ENCODE results near the gene TMX2. TPM values are rescaled to one million over a fixed set of nuclear protein-coding genes. Genes with fewer than 3 reads are reported as not detected.

TMX2 gene
- total RNA-seq, 5 donors from 2014 or later (not counting 1 experiment from before 2014, with no cell fraction given), result 34.5 to 55.9 (median 51.2) TPM

DNA sequence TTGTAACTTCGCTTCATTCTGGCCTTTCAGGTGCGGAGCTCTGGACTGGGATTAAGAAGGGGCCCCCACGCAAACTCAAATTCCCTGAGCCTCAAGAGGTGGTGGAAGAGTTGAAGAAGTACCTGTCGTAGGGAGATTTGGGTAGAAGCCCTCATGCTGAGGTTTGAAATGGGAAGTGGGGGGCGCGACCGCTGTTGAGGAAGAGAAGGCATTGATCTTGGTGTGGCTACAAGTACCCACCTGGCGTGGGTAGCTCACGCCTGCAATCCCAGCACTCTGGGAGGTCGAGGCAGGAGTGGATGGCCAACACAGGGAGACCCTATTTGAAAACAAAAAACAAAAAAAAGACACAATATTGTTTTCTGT, 29.7 kb downstream of the TMX2 start:
- Histone ChIP-seq H3K36me3 (ENCODE audit: control insufficient read depth in 2 of 2, extremely low read depth in 1 of 2, insufficient read depth in 1 of 2, low read length in 1 of 2) (peaks cover 15 to 56% of the 10 kb centered on the region in 2 donors), H3K4me1 (ENCODE audit: control insufficient read depth in 1 of 2, extremely low read depth in 1 of 2, insufficient read depth in 2 of 2, low read length in 2 of 2) (peaks cover 9 to 28% of the 10 kb centered on the region in 2 experiments), H3K27me3 (replicated peaks in 1 of 2; ENCODE audit: control insufficient read depth in 2 of 2, extremely low read depth in 1 of 2, insufficient read depth in 2 of 2, low read length in 1 of 2) (no peaks in the 10 kb centered on the region), H3K9me3 (no peaks in the 10 kb centered on the region), H3K4me3 (ENCODE audit: control insufficient read depth in 1 of 2, extremely low read depth in 1 of 2, low read length in 1 of 2) (peak overlapping the region; percentile 73 to 74), H3K27ac (ENCODE audit: low read length) (peak overlapping the region; percentile 86)
- H3K9me3 Mint-ChIP-seq, result no peaks in the 10 kb centered on the region
- H3K4me3 Mint-ChIP-seq, result peak overlapping the region; percentile 93 to 99 (median 96)
- H3K27ac Mint-ChIP-seq, result peak overlapping the region; percentile 97 to 99
- ChIA-PET CTCF (interaction anchor here (0.6 to 2.3 kb wide), 6 partner anchors 27 to 826 kb away, joined by 3 to 22 read pairs (median 3); no protein-coding TSS in a partner anchor), POLR2A (interaction anchor here (0.5 to 1.7 kb wide), 7 partner anchors 30 to 322 kb away, joined by 3 to 6 read pairs (median 4); partner anchors contain the start of genes MED19 (in 1 of the 2) and TMX2 (in 1 of the 2))
- no peak for ATAC-seq (replicated peaks in 1 of 4)
- peaks cover 43 to 49% (median 46%) of the 10 kb centered on the region in 3 donors for H3K4me1 Mint-ChIP-seq
- 5% methylated on average over 7 of the region's 10 CpGs for WGBS (ENCODE audit: insufficient coverage)
- H3K27me3 Mint-ChIP-seq, result no peaks in the 10 kb centered on the region
- no peak for DNase-seq
- H3K36me3 Mint-ChIP-seq, result peaks cover 42% of the 10 kb centered on the region

GRCh38 chr11:57744357-57744756, 32.0 kb downstream of the TMX2 start:
- Mint-ChIP-seq H3K4me1 (peaks cover 46 to 51% (median 51%) of the 10 kb centered on the region in 3 donors), H3K27ac (peak overlapping the region; percentile 53 to 79), H3K4me3 (peak overlapping the region in 2 of 3 donors; percentile 18 to 39), H3K36me3 (peaks cover 28% of the 10 kb centered on the region), H3K27me3 (no peaks in the 10 kb centered on the region), H3K9me3 (no peaks in the 10 kb centered on the region)
- no peaks in the 10 kb centered on the region for H3K27me3 ChIP-seq (replicated peaks in 1 of 2; ENCODE audit: control insufficient read depth in 2 of 2, extremely low read depth in 1 of 2, insufficient read depth in 2 of 2, low read length in 1 of 2)
- DNase-seq (no peak), ATAC-seq (replicated peaks in 1 of 4) (no peak)
- H3K27ac ChIP-seq (ENCODE audit: low read length), result no peak overlapping the region
- peaks cover 15 to 35% of the 10 kb centered on the region in 2 donors for H3K36me3 ChIP-seq (ENCODE audit: control insufficient read depth in 2 of 2, extremely low read depth in 1 of 2, insufficient read depth in 1 of 2, low read length in 1 of 2)
- peaks cover 9 to 28% of the 10 kb centered on the region in 2 experiments for H3K4me1 ChIP-seq (ENCODE audit: control insufficient read depth in 1 of 2, extremely low read depth in 1 of 2, insufficient read depth in 2 of 2, low read length in 2 of 2)
- no peaks in the 10 kb centered on the region for H3K9me3 ChIP-seq
- ChIA-PET CTCF (interaction anchor here in 1 of 2 donors (0.5 kb wide), 2 partner anchors 12 to 32 kb away, joined by 3 to 4 read pairs; partner anchors contain the start of genes MED19 and TMX2), POLR2A (no interaction called here)
- WGBS (ENCODE audit: insufficient coverage), result 100% methylated on average over 1 of the region's 2 CpGs
- no peak overlapping the region for H3K4me3 ChIP-seq (ENCODE audit: control insufficient read depth in 1 of 2, extremely low read depth in 1 of 2, low read length in 1 of 2)

DNA sequence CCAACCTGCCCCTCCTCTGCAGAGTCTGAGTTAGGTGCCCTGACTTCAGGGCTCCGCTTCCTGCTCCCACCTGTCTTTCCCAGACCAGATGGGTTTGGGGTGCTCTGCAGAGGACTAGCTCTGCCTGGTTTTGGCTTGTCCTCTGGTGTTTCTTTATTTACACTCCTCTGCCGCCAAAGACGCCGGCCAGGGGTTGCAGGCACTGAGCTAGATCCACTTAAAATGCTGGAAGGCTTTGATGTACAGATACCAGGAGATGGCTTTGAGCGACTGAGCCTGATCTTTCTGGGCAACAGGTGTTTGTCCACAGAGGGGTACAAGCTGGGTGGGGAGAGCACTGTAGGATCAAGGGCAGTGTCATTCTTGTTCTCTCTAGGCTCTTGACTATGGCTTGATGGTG, 32.8 kb downstream of the TMX2 start:
- peaks cover 15 to 35% of the 10 kb centered on the region in 2 donors for H3K36me3 ChIP-seq (ENCODE audit: control insufficient read depth in 2 of 2, extremely low read depth in 1 of 2, insufficient read depth in 1 of 2, low read length in 1 of 2)
- CTCF ChIA-PET, result no interaction called here
- no peak for ATAC-seq (replicated peaks in 1 of 4)
- Mint-ChIP-seq H3K4me1 (peaks cover 46 to 51% (median 49%) of the 10 kb centered on the region in 3 donors), H3K36me3 (peaks cover 25% of the 10 kb centered on the region), H3K4me3 (no peak overlapping the region), H3K27me3 (no peaks in the 10 kb centered on the region), H3K9me3 (no peaks in the 10 kb centered on the region), H3K27ac (peak overlapping the region; percentile 55 to 59)
- H3K9me3 ChIP-seq, result no peaks in the 10 kb centered on the region
- POLR2A ChIA-PET, result no interaction called here
- H3K27ac ChIP-seq (ENCODE audit: low read length), result no peak overlapping the region
- H3K4me1 ChIP-seq (ENCODE audit: control insufficient read depth in 1 of 2, extremely low read depth in 1 of 2, insufficient read depth in 2 of 2, low read length in 2 of 2), result peaks cover 9 to 28% of the 10 kb centered on the region in 2 experiments
- no peak for DNase-seq
- no peak overlapping the region for H3K4me3 ChIP-seq (ENCODE audit: control insufficient read depth in 1 of 2, extremely low read depth in 1 of 2, low read length in 1 of 2)
- no peaks in the 10 kb centered on the region for H3K27me3 ChIP-seq (replicated peaks in 1 of 2; ENCODE audit: control insufficient read depth in 2 of 2, extremely low read depth in 1 of 2, insufficient read depth in 2 of 2, low read length in 1 of 2)
- 94% methylated on average over 5 of the region's 5 CpGs for WGBS (ENCODE audit: insufficient coverage)

DNA sequence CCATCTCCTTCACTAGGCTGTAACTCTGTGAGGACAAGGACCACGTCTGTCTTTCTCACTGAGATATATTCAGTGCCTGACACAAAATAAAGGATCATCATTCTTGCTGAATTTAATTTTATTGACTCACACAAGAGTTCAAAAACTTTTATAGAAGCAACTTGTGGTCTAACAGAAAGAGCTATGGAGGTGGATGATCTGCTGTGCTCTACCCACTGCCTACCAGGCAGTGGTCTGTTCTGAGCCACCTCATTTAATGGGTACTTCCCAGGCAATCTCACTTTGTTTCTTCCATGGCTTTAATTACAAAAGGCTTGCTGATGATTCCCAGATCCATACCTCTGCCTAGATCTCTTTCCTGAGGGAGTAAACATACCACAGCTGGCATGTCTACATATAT, 34.5 kb downstream of the TMX2 start:
- no CpG with 5 or more reads among the region's 1 CpG for WGBS (ENCODE audit: insufficient coverage)
- peaks cover 41 to 44% (median 43%) of the 10 kb centered on the region in 3 donors for H3K4me1 Mint-ChIP-seq
- ChIA-PET CTCF (interaction anchor here (0.6 to 1.0 kb wide), 5 partner anchors 54 to 427 kb away, joined by 3 to 4 read pairs (median 4); no protein-coding TSS in a partner anchor), POLR2A (interaction anchor here (0.6 kb wide), 3 partner anchors 35 to 401 kb away, joined by 4 to 10 read pairs (median 5); partner anchors contain the start of gene MED19 (in 1 of the 2))
- H3K27ac ChIP-seq (ENCODE audit: low read length), result no peak overlapping the region
- DNase-seq, result no peak
- no peaks in the 10 kb centered on the region for H3K27me3 ChIP-seq (replicated peaks in 1 of 2; ENCODE audit: control insufficient read depth in 2 of 2, extremely low read depth in 1 of 2, insufficient read depth in 2 of 2, low read length in 1 of 2)
- H3K9me3 Mint-ChIP-seq, result no peaks in the 10 kb centered on the region
- H3K9me3 ChIP-seq, result no peaks in the 10 kb centered on the region
- H3K27me3 Mint-ChIP-seq, result no peaks in the 10 kb centered on the region
- H3K27ac Mint-ChIP-seq, result peak overlapping the region; percentile 53 to 62
- no peak overlapping the region for H3K4me3 Mint-ChIP-seq
- peaks cover 24% of the 10 kb centered on the region for H3K36me3 Mint-ChIP-seq
- peaks cover 9 to 22% of the 10 kb centered on the region in 2 experiments for H3K4me1 ChIP-seq (ENCODE audit: control insufficient read depth in 1 of 2, extremely low read depth in 1 of 2, insufficient read depth in 2 of 2, low read length in 2 of 2)
- ATAC-seq (replicated peaks in 1 of 4), result no peak
- H3K36me3 ChIP-seq (ENCODE audit: control insufficient read depth in 2 of 2, extremely low read depth in 1 of 2, insufficient read depth in 1 of 2, low read length in 1 of 2), result peaks cover 15 to 35% of the 10 kb centered on the region in 2 donors
- H3K4me3 ChIP-seq (ENCODE audit: control insufficient read depth in 1 of 2, extremely low read depth in 1 of 2, low read length in 1 of 2), result no peak overlapping the region

DNA sequence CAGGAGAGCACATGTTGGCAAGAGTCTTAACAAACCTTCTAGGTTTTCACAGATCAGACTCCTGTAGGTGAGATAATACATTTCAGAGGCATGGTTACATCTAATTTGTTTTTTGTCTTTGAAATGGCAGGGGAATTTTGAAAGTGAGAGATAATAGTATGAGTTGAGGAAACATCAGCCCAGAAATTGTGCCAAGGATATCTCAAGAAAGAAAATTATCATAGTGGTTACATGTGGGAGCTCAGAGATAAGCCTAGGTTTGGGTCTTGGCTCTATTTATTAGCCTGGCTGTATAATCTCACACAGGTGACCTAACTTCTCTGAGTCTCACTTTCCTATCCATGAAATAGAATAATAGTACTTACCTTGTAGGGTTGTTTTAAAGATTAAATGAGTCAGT, 38.8 kb downstream of the TMX2 start:
- no peak overlapping the region for H3K4me3 Mint-ChIP-seq
- Histone ChIP-seq H3K36me3 (ENCODE audit: control insufficient read depth in 2 of 2, extremely low read depth in 1 of 2, insufficient read depth in 1 of 2, low read length in 1 of 2) (no peaks in the 10 kb centered on the region), H3K4me3 (ENCODE audit: control insufficient read depth in 1 of 2, extremely low read depth in 1 of 2, low read length in 1 of 2) (no peak overlapping the region), H3K27me3 (replicated peaks in 1 of 2; ENCODE audit: control insufficient read depth in 2 of 2, extremely low read depth in 1 of 2, insufficient read depth in 2 of 2, low read length in 1 of 2) (no peaks in the 10 kb centered on the region), H3K9me3 (no peaks in the 10 kb centered on the region), H3K27ac (ENCODE audit: low read length) (no peak overlapping the region), H3K4me1 (ENCODE audit: control insufficient read depth in 1 of 2, extremely low read depth in 1 of 2, insufficient read depth in 2 of 2, low read length in 2 of 2) (no peaks in the 10 kb centered on the region)
- peak overlapping the region; percentile 24 to 57 for H3K27ac Mint-ChIP-seq
- DNase-seq (no peak), ATAC-seq (replicated peaks in 1 of 4) (no peak)
- ChIA-PET POLR2A (no interaction called here), CTCF (interaction anchor here (0.6 to 2.2 kb wide), 5 partner anchors 48 to 406 kb away, joined by 3 to 26 read pairs (median 3); no protein-coding TSS in a partner anchor)
- no peaks in the 10 kb centered on the region for H3K27me3 Mint-ChIP-seq
- H3K36me3 Mint-ChIP-seq, result no peaks in the 10 kb centered on the region
- peaks cover 12 to 17% (median 14%) of the 10 kb centered on the region in 3 donors for H3K4me1 Mint-ChIP-seq
- H3K9me3 Mint-ChIP-seq, result no peaks in the 10 kb centered on the region

DNA sequence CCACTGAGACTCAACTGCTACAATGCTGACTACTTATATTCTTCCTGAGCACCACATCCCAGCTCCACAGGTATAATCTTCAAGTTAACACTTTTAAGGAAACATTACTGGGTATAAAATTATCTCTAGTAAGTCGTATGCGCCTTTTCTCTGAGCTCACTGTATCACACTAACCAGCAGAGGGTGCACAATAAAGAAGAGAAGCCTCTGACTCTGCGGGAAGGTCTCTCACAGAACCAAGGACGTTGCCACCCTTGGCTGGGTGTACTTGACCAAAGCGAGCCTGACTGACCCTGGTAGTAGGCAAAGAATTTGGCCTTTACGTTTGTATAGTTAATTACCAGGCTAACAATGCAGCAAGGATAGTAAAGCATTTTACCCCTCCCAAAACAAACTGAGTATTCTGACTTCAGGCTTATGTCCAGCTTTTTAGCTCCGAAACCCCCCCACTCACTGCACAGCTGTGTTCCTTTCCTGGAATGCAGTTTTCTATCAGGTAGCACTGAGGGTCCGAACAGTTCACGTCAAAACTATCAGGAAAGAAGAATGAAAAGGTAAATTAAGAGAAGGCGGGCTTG, 39.4 kb downstream of the TMX2 start, which contains the start of gene BTBD18:
TSS of gene BTBD18 (minus strand) at position 144 of the 578 bp plus-strand sequence. CDS start 631 bp downstream, outside the sequence.
- CTCF ChIA-PET, result interaction anchor here (0.6 to 2.2 kb wide), 6 partner anchors 17 to 406 kb away, joined by 3 to 26 read pairs (median 3); no protein-coding TSS in a partner anchor

More for the DNA sequence above, 39.4 kb downstream of the TMX2 start, which contains the start of gene BTBD18:
- Histone ChIP-seq H3K4me1 (ENCODE audit: control insufficient read depth in 1 of 2, extremely low read depth in 1 of 2, insufficient read depth in 2 of 2, low read length in 2 of 2) (no peaks in the 10 kb centered on the region), H3K36me3 (ENCODE audit: control insufficient read depth in 2 of 2, extremely low read depth in 1 of 2, insufficient read depth in 1 of 2, low read length in 1 of 2) (no peaks in the 10 kb centered on the region), H3K9me3 (no peaks in the 10 kb centered on the region), H3K4me3 (ENCODE audit: control insufficient read depth in 1 of 2, extremely low read depth in 1 of 2, low read length in 1 of 2) (no peak within 1 kb of the TSS), H3K27ac (ENCODE audit: low read length) (no peak within 1 kb of the TSS), H3K27me3 (replicated peaks in 1 of 2; ENCODE audit: control insufficient read depth in 2 of 2, extremely low read depth in 1 of 2, insufficient read depth in 2 of 2, low read length in 1 of 2) (no peaks in the 10 kb centered on the region)
- Mint-ChIP-seq H3K4me1 (peaks cover 9 to 15% (median 13%) of the 10 kb centered on the region in 3 donors), H3K4me3 (no peak within 1 kb of the TSS), H3K27ac (peak within 1 kb of the TSS; percentile 24 to 68), H3K9me3 (no peaks in the 10 kb centered on the region), H3K36me3 (no peaks in the 10 kb centered on the region), H3K27me3 (no peaks in the 10 kb centered on the region)
- ATAC-seq (replicated peaks in 1 of 4), result no peak
- WGBS (ENCODE audit: insufficient coverage), result 86% methylated on average over 4 of the region's 10 CpGs
- DNase-seq, result peak in 1 of 35 experiments; percentile 30
- POLR2A ChIA-PET, result interaction anchor here in 1 of 2 donors (0.6 kb wide), 1 partner anchor 49 kb away, joined by 3 read pairs; no protein-coding TSS in a partner anchor
